GM21825 (cell line): ENCODE data around the gene MGRN1.
A peak's percentile ranks its signal among the peaks of the same experiment; 100 is the strongest.

Experiments
- ATAC-seq: cut with Tn5 transposase; IDR thresholded peaks from one replicate; pipeline ENCODE4 v1.9.1; 2021; ENCODE audit warnings: mild to moderate bottlenecking, moderate library complexity; ENCODE audit not compliant: unreplicated experiment

MGRN1 gene

GRCh38 chr16:4685292-4685691, 60.7 kb downstream of the MGRN1 start:
- no peak for ATAC-seq

GRCh38 chr16:4685776-4686496, 61.3 kb downstream of the MGRN1 start:
- ATAC-seq: no peak

GRCh38 chr16:4686497-4687210, 62.0 kb downstream of the MGRN1 start:
- ATAC-seq: no peak

GRCh38 chr16:4687416-4687815, 62.8 kb downstream of the MGRN1 start:
- no peak for ATAC-seq

GRCh38 chr16:4687946-4688673, 63.5 kb downstream of the MGRN1 start:
- ATAC-seq: no peak

GRCh38 chr16:4688674-4689045, 64.0 kb downstream of the MGRN1 start:
- no peak for ATAC-seq

- no peak for ATAC-seq
These were observed 64.6 kb downstream of the MGRN1 start for GRCh38 chr16:4689091-4689671.

- ATAC-seq: no peak
These were observed 65.5 kb downstream of the MGRN1 start for GRCh38 chr16:4689864-4690704.

- no peak for ATAC-seq
These were observed 66.5 kb downstream of the MGRN1 start for GRCh38 chr16:4690946-4691665.

- ATAC-seq: no peak
These were observed 67.2 kb downstream of the MGRN1 start for GRCh38 chr16:4691666-4692412.

GRCh38 chr16:4692460-4693295, 68.1 kb downstream of the MGRN1 start:
- ATAC-seq: peak; percentile 4

- peak; percentile 88 for ATAC-seq
These were observed 68.8 kb downstream of the MGRN1 start, which contains the start of gene NUDT16L1 for GRCh38 chr16:4693296-4693955. TSS of gene NUDT16L1 (plus strand) at chr16:4693562. CDS start at chr16:4693727, 165 bp downstream.

GRCh38 chr16:4693956-4694641, 69.5 kb downstream of the MGRN1 start:
- ATAC-seq: peak; percentile 11

- no peak for ATAC-seq
These were observed 70.2 kb downstream of the MGRN1 start for GRCh38 chr16:4694642-4695451.

GRCh38 chr16:4695473-4696171, 71.0 kb downstream of the MGRN1 start:
- no peak for ATAC-seq
